Measurements from ENCODE around the gene LIMCH1. TPM values are rescaled to one million over a fixed set of nuclear protein-coding genes. Genes with fewer than 3 reads are reported as not detected.

The LIMCH1 gene
- polyA plus RNA-seq, 1 donor (not counting 4 experiments of a cell fraction or from before 2014, with no cell fraction given), result 1.1 TPM

DNA sequence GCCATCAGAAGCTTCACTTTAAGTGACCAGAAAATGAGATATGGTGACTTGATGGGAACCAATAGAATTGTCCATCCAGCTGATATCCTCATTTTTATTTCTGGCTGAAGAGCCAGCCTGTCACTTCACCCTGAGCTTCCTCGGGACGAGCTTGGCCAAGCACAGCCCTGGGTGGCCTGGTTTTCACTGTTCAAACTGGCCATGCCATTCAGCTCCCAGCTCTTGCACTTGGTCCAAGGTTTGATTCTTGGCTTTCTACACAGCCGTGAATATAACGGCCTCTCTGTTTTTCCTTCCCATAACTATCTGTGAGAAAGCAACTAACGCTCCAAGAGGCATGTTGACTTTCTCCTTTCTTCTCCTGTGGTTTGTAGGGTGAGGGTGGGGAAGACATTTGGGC, 71.9 kb downstream of the LIMCH1 start:
- Histone ChIP-seq H3K27ac (ENCODE audit: control insufficient read depth, insufficient read depth, low read length) (no peak overlapping the region), H4K20me1 (ENCODE audit: control insufficient read depth, extremely low read depth, insufficient read depth, low read length) (no peaks in the 10 kb centered on the region), H3K4me3 (ENCODE audit: control insufficient read depth in 2 of 3, extremely low read depth in 1 of 3, insufficient read depth in 2 of 3, low read depth in 1 of 3, low read length in 3 of 3) (no peak overlapping the region), H3K36me3 (ENCODE audit: control insufficient read depth in 2 of 2, extremely low read depth in 1 of 2, insufficient read depth in 2 of 2, low read length in 2 of 2) (no peaks in the 10 kb centered on the region), H3K9me3 (ENCODE audit: control insufficient read depth, low read depth, low read length) (no peaks in the 10 kb centered on the region), H3K9ac (ENCODE audit: control insufficient read depth, extremely low read depth, insufficient read depth, low read length) (no peak overlapping the region), H2AFZ (ENCODE audit: control insufficient read depth, low read length) (no peak overlapping the region), H3K9me1 (ENCODE audit: control insufficient read depth, extremely low read depth, insufficient read depth, low read length) (no peaks in the 10 kb centered on the region), H3K27me3 (ENCODE audit: control insufficient read depth, extremely low read depth, insufficient read depth, low read length) (no peaks in the 10 kb centered on the region), H3K4me1 (ENCODE audit: control insufficient read depth, extremely low read depth, insufficient read depth, low read length) (no peaks in the 10 kb centered on the region), H3K4me2 (ENCODE audit: control insufficient read depth, extremely low read depth, insufficient read depth, low read depth, low read length) (no peak overlapping the region), H3K79me2 (ENCODE audit: control insufficient read depth, insufficient read depth, low read length) (no peaks in the 10 kb centered on the region)
- FAIRE-seq (no peak), DNase-seq (ENCODE audit: low read depth, low spot score) (no peak)
- TF ChIP-seq EZH2 (IDR thresholded peaks at IDR 0.05; ENCODE audit: low read length), result no peak
- TF ChIP-seq, protein P1, sequence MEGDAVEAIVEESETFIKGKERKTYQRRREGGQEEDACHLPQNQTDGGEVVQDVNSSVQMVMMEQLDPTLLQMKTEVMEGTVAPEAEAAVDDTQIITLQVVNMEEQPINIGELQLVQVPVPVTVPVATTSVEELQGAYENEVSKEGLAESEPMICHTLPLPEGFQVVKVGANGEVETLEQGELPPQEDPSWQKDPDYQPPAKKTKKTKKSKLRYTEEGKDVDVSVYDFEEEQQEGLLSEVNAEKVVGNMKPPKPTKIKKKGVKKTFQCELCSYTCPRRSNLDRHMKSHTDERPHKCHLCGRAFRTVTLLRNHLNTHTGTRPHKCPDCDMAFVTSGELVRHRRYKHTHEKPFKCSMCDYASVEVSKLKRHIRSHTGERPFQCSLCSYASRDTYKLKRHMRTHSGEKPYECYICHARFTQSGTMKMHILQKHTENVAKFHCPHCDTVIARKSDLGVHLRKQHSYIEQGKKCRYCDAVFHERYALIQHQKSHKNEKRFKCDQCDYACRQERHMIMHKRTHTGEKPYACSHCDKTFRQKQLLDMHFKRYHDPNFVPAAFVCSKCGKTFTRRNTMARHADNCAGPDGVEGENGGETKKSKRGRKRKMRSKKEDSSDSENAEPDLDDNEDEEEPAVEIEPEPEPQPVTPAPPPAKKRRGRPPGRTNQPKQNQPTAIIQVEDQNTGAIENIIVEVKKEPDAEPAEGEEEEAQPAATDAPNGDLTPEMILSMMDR (optimal IDR thresholded peaks at IDR 0.05 in 1 of 3, IDR thresholded peaks at IDR 0.05 in 1 of 3, conservative IDR thresholded peaks at IDR 0.05 in 1 of 3; ENCODE audit: extremely low read depth in 1 of 3, insufficient read depth in 2 of 3, low read length in 3 of 3), result no peak
- dilution Hi-C loops (cut with MboI; ENCODE audit: extremely low pct_ligation_motif_present, low sequenced_read_pairs), result no loop called here

DNA sequence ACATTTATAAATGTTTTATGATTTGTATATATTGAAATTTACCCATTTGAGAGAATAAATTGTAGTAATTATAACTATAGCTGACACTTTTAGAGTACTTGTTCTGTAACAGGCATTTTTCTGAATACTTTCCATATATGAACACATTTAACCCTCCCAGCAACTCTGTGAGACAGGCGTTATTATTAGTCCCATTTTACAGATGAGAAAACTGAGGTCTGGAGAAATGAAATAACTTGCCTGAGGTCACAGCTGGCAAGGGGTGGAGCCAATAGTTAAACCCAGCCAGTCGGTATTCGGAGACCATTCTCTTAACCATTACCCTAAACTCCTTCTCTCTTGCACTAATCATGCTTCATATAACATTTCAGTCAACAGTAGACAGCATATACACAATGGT, 72.5 kb downstream of the LIMCH1 start:
- no peaks in the 10 kb centered on the region for H3K27me3 ChIP-seq (ENCODE audit: control insufficient read depth, extremely low read depth, insufficient read depth, low read length)
- DNase-seq (ENCODE audit: low read depth, low spot score) (no peak), FAIRE-seq (no peak)
- H3K9ac ChIP-seq (ENCODE audit: control insufficient read depth, extremely low read depth, insufficient read depth, low read length), result no peak overlapping the region
- H3K9me1 ChIP-seq (ENCODE audit: control insufficient read depth, extremely low read depth, insufficient read depth, low read length), result no peaks in the 10 kb centered on the region
- dilution Hi-C loops (cut with MboI; ENCODE audit: extremely low pct_ligation_motif_present, low sequenced_read_pairs), result no loop called here
- H3K4me3 ChIP-seq (ENCODE audit: control insufficient read depth in 2 of 3, extremely low read depth in 1 of 3, insufficient read depth in 2 of 3, low read depth in 1 of 3, low read length in 3 of 3), result no peak overlapping the region
- TF ChIP-seq EZH2 (IDR thresholded peaks at IDR 0.05; ENCODE audit: low read length), result no peak
- TF ChIP-seq, protein P1 (optimal IDR thresholded peaks at IDR 0.05 in 1 of 3, IDR thresholded peaks at IDR 0.05 in 1 of 3, conservative IDR thresholded peaks at IDR 0.05 in 1 of 3; ENCODE audit: extremely low read depth in 1 of 3, insufficient read depth in 2 of 3, low read length in 3 of 3), result no peak
- no peaks in the 10 kb centered on the region for H3K9me3 ChIP-seq (ENCODE audit: control insufficient read depth, low read depth, low read length)
- no peak overlapping the region for H3K4me2 ChIP-seq (ENCODE audit: control insufficient read depth, extremely low read depth, insufficient read depth, low read depth, low read length)
- no peaks in the 10 kb centered on the region for H3K79me2 ChIP-seq (ENCODE audit: control insufficient read depth, insufficient read depth, low read length)
- H3K27ac ChIP-seq (ENCODE audit: control insufficient read depth, insufficient read depth, low read length), result no peak overlapping the region
- no peaks in the 10 kb centered on the region for H3K36me3 ChIP-seq (ENCODE audit: control insufficient read depth in 2 of 2, extremely low read depth in 1 of 2, insufficient read depth in 2 of 2, low read length in 2 of 2)
- no peaks in the 10 kb centered on the region for H3K4me1 ChIP-seq (ENCODE audit: control insufficient read depth, extremely low read depth, insufficient read depth, low read length)
- H4K20me1 ChIP-seq (ENCODE audit: control insufficient read depth, extremely low read depth, insufficient read depth, low read length), result no peaks in the 10 kb centered on the region
- H2AFZ ChIP-seq (ENCODE audit: control insufficient read depth, low read length), result no peak overlapping the region

Measured in keratinocyte (primary cell).